Immature natural killer cell (primary cell): ENCODE measurements around the gene LRRC19. TPM values are rescaled to one million over a fixed set of nuclear protein-coding genes. Genes with fewer than 3 reads are reported as not detected.
A peak's percentile ranks its signal among the peaks of the same experiment; 100 is the strongest.

Source experiments
- DNase-seq, 3 donors: peaks; one replicate each; pipeline ENCODE4 v3.0.0; 2022; ENCODE audit warnings: mixed read lengths in 1 of 3
- H3K27ac Mint-ChIP-seq, 6 donors: one replicate each; pipeline ENCODE4 v1.8.0; 2020; ENCODE audit warnings: mixed read lengths in 6 of 6, mild to moderate bottlenecking in 5 of 6, inconsistent platforms in 4 of 6, moderate library complexity in 3 of 6
- H3K27me3 Mint-ChIP-seq, 3 donors: one replicate each; pipeline ENCODE4 v1.8.0; 2020 to 2021; ENCODE audit warnings: low read depth in 3 of 3, mild to moderate bottlenecking in 3 of 3, mixed read lengths in 3 of 3, moderate library complexity in 3 of 3, inconsistent platforms in 1 of 3
- H3K36me3 Mint-ChIP-seq, 3 donors: one replicate each; pipeline ENCODE4 v1.8.0; 2020; ENCODE audit warnings: mixed read lengths in 3 of 3, inconsistent platforms in 2 of 3, mild to moderate bottlenecking in 2 of 3
- H3K4me1 Mint-ChIP-seq, 2 donors: one replicate each; pipeline ENCODE4 v1.8.0; 2020; ENCODE audit warnings: inconsistent platforms in 2 of 2, mild to moderate bottlenecking in 2 of 2, mixed read lengths in 2 of 2, moderate library complexity in 1 of 2
- H3K4me3 Mint-ChIP-seq, 5 donors: one replicate each; pipeline ENCODE4 v1.8.0; 2020; ENCODE audit warnings: mild to moderate bottlenecking in 5 of 5, mixed read lengths in 5 of 5, inconsistent platforms in 3 of 5, moderate library complexity in 3 of 5
- H3K9me3 Mint-ChIP-seq, 6 donors: one replicate each; pipeline ENCODE4 v1.8.0; 2020; ENCODE audit warnings: mild to moderate bottlenecking in 6 of 6, mixed read lengths in 6 of 6, inconsistent platforms in 4 of 6, moderate library complexity in 3 of 6
- polyA plus RNA-seq, 3 donors: library from polyadenylated mRNA; unstranded; fragments of 300-500 nt; fragmentation: Illumina TruSeq; gene quantifications; one replicate each; pipeline ENCODE4 v1.2.3, GENCODE V29; 2021

LRRC19 gene
- polyA plus RNA-seq, 3 donors from 2014 or later, result 0.12 to 0.34 TPM; not detected in 1

- peaks cover 0 to 3% (median 0%) of the 10 kb centered on the region in 3 donors for H3K27me3 Mint-ChIP-seq
- peaks cover 3 to 19% (median 5%) of the 10 kb centered on the region in 3 donors for H3K36me3 Mint-ChIP-seq
- no peak overlapping the region for H3K4me3 Mint-ChIP-seq
- no peak for DNase-seq
- no peaks in the 10 kb centered on the region for H3K4me1 Mint-ChIP-seq
- peaks cover 0 to 2% (median 0%) of the 10 kb centered on the region in 6 donors for H3K9me3 Mint-ChIP-seq
- H3K27ac Mint-ChIP-seq, result no peak overlapping the region
Observed at GRCh38 chr9:27003426-27004077, 1.9 kb downstream of the LRRC19 start.

DNA sequence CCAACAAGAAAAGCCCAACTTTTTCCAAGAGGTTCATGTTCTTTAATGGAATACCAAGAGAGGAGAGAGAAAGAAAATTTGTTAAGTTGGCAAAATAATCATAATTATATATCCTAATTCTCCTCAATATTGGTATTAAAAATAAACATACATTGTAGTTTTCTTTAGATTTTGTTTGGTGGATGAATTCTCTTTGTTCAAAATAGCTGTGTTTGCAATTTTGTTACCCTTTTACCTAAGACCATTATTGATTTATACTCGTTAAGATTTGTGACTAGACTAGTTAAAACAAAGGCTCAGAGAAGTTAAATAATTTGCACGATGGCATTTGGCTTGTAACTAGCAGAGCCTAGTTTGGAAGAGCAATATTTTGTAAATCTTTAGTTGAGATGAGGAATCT, 9.7 kb downstream of the LRRC19 start:
- DNase-seq, result no peak
- H3K27ac Mint-ChIP-seq, result no peak overlapping the region
- H3K4me3 Mint-ChIP-seq, result no peak overlapping the region

GRCh38 chr9:26983340-26983739, 22.1 kb downstream of the LRRC19 start:
- no peak for DNase-seq
- H3K27ac Mint-ChIP-seq, result no peak overlapping the region
- H3K27me3 Mint-ChIP-seq, result no peaks in the 10 kb centered on the region
- no peaks in the 10 kb centered on the region for H3K4me1 Mint-ChIP-seq
- H3K4me3 Mint-ChIP-seq, result no peak overlapping the region
- H3K36me3 Mint-ChIP-seq, result peaks cover 17 to 18% (median 17%) of the 10 kb centered on the region in 3 donors
- no peaks in the 10 kb centered on the region for H3K9me3 Mint-ChIP-seq

More for the DNA sequence above, 9.7 kb downstream of the LRRC19 start:
- H3K27me3 Mint-ChIP-seq, result no peaks in the 10 kb centered on the region
- no peaks in the 10 kb centered on the region for H3K9me3 Mint-ChIP-seq
- peaks cover 0 to 5% (median 4%) of the 10 kb centered on the region in 3 donors for H3K36me3 Mint-ChIP-seq
- H3K4me1 Mint-ChIP-seq, result no peaks in the 10 kb centered on the region

DNA sequence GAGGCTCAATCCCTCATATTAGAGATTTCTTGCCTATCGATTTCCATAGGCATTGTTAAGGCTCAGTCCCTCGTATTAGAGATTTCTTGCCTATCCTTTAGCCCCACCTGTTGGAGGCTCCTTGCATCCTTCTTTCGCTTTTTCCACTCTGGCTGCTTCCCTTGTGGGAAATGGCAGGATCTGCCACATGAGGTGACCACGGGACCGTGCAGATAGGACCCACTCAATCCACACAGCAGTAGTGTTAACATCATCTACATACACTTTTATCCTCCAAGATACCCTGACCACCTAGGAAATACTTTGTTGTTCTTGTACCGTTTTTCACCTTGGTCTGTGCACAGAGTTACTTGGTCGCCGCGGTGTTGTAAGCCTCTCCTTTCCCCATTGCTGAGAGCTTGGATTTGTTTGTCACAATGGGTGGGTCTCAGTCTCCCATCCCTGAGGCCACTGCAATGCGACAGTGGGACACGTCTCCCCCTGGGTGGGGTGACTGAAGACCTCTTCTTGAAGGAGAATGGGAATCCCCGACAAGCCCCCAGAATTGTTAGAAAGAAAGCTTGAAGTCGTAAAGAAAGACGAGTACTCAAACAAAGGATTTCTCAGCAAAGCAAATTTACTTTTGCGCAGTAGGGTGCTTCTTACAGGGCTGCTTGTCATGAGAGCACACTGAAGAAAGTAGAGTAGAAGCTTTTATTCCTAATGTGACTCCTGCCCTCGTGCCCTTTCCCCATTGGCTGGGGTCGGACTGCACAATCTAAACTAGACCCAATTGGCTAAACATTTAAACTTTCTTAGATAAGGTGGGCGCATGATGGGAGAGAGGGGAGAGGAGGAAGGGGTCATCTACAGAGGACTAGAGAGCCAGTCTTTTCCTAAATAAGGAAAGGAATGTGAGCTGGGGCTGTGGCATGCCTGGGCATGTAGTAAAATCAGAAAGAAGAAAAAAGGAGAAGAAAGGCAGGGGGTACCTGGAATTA, 29.5 kb downstream of the LRRC19 start:
- Mint-ChIP-seq H3K27me3 (no peaks in the 10 kb centered on the region), H3K27ac (no peak overlapping the region), H3K9me3 (no peaks in the 10 kb centered on the region), H3K4me3 (no peak overlapping the region), H3K36me3 (peaks cover 0 to 8% (median 3%) of the 10 kb centered on the region in 3 donors), H3K4me1 (no peaks in the 10 kb centered on the region)
- DNase-seq, result no peak

- Mint-ChIP-seq H3K4me1 (no peaks in the 10 kb centered on the region), H3K36me3 (peaks cover 3 to 6% (median 4%) of the 10 kb centered on the region in 3 donors), H3K9me3 (no peaks in the 10 kb centered on the region), H3K27ac (peak overlapping the region in 1 of 6 donors; percentile 8), H3K4me3 (no peak overlapping the region), H3K27me3 (no peaks in the 10 kb centered on the region)
- DNase-seq, result no peak
Observed at GRCh38 chr9:26974927-26975326, 30.5 kb downstream of the LRRC19 start.

GRCh38 chr9:26973989-26974388, 31.5 kb downstream of the LRRC19 start:
- Mint-ChIP-seq H3K4me3 (no peak overlapping the region), H3K9me3 (no peaks in the 10 kb centered on the region), H3K27ac (no peak overlapping the region), H3K4me1 (no peaks in the 10 kb centered on the region), H3K36me3 (peaks cover 3 to 14% (median 10%) of the 10 kb centered on the region in 3 donors), H3K27me3 (peaks cover 0 to 2% (median 0%) of the 10 kb centered on the region in 3 donors)
- no peak for DNase-seq

- no peak overlapping the region for H3K27ac Mint-ChIP-seq
- no peaks in the 10 kb centered on the region for H3K9me3 Mint-ChIP-seq
- no peak overlapping the region for H3K4me3 Mint-ChIP-seq
- no peaks in the 10 kb centered on the region for H3K4me1 Mint-ChIP-seq
- H3K27me3 Mint-ChIP-seq, result peaks cover 0 to 2% (median 0%) of the 10 kb centered on the region in 3 donors
- DNase-seq, result no peak
- peaks cover 6 to 14% (median 10%) of the 10 kb centered on the region in 3 donors for H3K36me3 Mint-ChIP-seq
Observed at GRCh38 chr9:26971721-26972120, 33.8 kb downstream of the LRRC19 start.

GRCh38 chr9:26956860-26957233, 48.6 kb downstream of the LRRC19 start:
- H3K36me3 Mint-ChIP-seq, result no peaks in the 10 kb centered on the region
- peaks cover 0 to 3% (median 2%) of the 10 kb centered on the region in 3 donors for H3K27me3 Mint-ChIP-seq
- no peaks in the 10 kb centered on the region for H3K9me3 Mint-ChIP-seq
- peaks cover 30 to 32% of the 10 kb centered on the region in 2 donors for H3K4me1 Mint-ChIP-seq
- no peak for DNase-seq
- H3K4me3 Mint-ChIP-seq, result peak overlapping the region; percentile 89 to 96 (median 92)
- H3K27ac Mint-ChIP-seq, result peak overlapping the region; percentile 85 to 96 (median 92)

DNA sequence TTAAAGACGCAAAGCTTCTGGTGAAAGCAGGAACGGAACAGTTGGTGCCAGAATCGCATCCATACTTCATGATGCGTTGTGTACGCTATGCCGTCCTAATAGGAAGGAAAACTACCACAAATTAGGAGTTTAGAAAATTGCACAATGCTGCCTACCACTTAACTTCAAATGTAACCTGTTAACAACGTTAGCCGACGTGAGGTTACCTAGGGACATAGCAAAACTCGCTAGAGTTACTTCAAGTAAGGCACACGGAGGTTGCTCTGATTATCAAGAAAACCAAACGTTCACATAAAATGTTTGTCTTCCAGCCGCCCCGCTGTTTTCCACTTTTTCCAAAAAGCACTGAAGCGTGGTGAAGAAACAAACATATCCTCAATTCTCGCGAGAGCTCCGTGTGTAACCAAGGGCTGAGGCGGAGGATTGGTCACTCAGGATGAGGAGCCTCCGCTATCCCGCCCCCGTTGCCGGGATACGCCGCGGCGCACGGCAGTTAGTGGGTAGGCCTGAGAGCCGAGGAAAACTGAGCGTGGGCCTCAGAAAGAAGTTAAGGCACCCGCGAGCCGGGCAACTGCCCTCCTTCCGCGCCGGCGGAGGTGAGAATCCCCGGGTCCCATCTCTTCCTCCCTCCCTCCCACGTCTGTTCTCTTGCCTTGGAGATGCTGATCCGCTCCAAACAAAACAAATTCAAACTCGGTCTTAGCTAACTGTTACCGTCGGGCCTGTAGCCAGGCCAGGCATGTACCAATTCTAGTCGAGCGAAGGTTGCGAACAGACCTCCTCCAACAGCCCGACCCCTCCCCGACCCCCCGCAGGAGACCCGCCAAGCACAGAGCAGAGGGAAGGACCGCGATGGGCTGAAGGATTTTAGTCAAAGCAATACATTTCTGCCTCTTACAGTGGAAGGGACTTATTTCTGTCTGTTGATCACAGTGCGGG, 49.3 kb downstream of the LRRC19 start, which contains the start of gene IFT74:
Gene IFT74 (plus strand): TSS at position 492 of the 939 bp plus-strand sequence. CDS start 5,556 bp downstream, outside the sequence.
- peak within 1 kb of the TSS; percentile 89 to 96 (median 92) for H3K4me3 Mint-ChIP-seq
- H3K36me3 Mint-ChIP-seq, result no peaks in the 10 kb centered on the region
- H3K9me3 Mint-ChIP-seq, result no peaks in the 10 kb centered on the region
- peaks cover 0 to 3% (median 2%) of the 10 kb centered on the region in 3 donors for H3K27me3 Mint-ChIP-seq
- H3K4me1 Mint-ChIP-seq, result peaks cover 27 to 32% of the 10 kb centered on the region in 2 donors
- peak; percentile 93 to 94 (median 93) for DNase-seq
- H3K27ac Mint-ChIP-seq, result peak within 1 kb of the TSS; percentile 85 to 96 (median 92)

- Mint-ChIP-seq H3K4me3 (peak overlapping the region; percentile 89 to 96 (median 92)), H3K36me3 (no peaks in the 10 kb centered on the region), H3K4me1 (peaks cover 27 to 32% of the 10 kb centered on the region in 2 donors), H3K27ac (peak overlapping the region; percentile 85 to 96 (median 92)), H3K9me3 (no peaks in the 10 kb centered on the region), H3K27me3 (peaks cover 0 to 3% (median 2%) of the 10 kb centered on the region in 3 donors)
- DNase-seq, result peak in 1 of 3 donors; percentile 9
Observed at GRCh38 chr9:26955222-26955903, 50.1 kb downstream of the LRRC19 start.

- Mint-ChIP-seq H3K4me1 (peaks cover 27 to 32% of the 10 kb centered on the region in 2 donors), H3K36me3 (no peaks in the 10 kb centered on the region), H3K27ac (peak overlapping the region in 3 of 6 donors; percentile 58 to 80 (median 77)), H3K9me3 (no peaks in the 10 kb centered on the region), H3K4me3 (peak overlapping the region in 3 of 5 donors; percentile 20 to 57 (median 36)), H3K27me3 (peaks cover 3 to 5% (median 4%) of the 10 kb centered on the region in 3 donors)
- DNase-seq, result peak in 1 of 3 donors; percentile 36
Observed at GRCh38 chr9:26954050-26954508, 51.4 kb downstream of the LRRC19 start.

- DNase-seq, result no peak
- H3K36me3 Mint-ChIP-seq, result no peaks in the 10 kb centered on the region
- H3K9me3 Mint-ChIP-seq, result no peaks in the 10 kb centered on the region
- no peak overlapping the region for H3K4me3 Mint-ChIP-seq
- H3K4me1 Mint-ChIP-seq, result peaks cover 31 to 42% of the 10 kb centered on the region in 2 donors
- H3K27me3 Mint-ChIP-seq, result peaks cover 9 to 14% (median 11%) of the 10 kb centered on the region in 3 donors
- no peak overlapping the region for H3K27ac Mint-ChIP-seq
Observed at GRCh38 chr9:26951794-26952193, 53.7 kb downstream of the LRRC19 start.
